Activated naive CD4-positive, alpha-beta T cell treated with anti-CD3 and anti-CD28 coated beads, Interleukin-2, amount 50 U/mL, for 16 hours (primary cell): ENCODE results near the gene SPINK4.

Experiments used
- DNase-seq: peaks from one replicate; pipeline ENCODE4 v3.0.0-alpha.2; 2020

SPINK4 gene

GRCh38 chr9:33294670-33295432, 54.9 kb downstream of the SPINK4 start:
- DNase-seq = no peak

GRCh38 chr9:33295571-33295970, 55.6 kb downstream of the SPINK4 start:
- no peak for DNase-seq

- DNase-seq = no peak
Observed at GRCh38 chr9:33297432-33297831, 57.5 kb downstream of the SPINK4 start.
